Measurements from ENCODE around the gene PDK2. TPM values are rescaled to one million over a fixed set of nuclear protein-coding genes. Genes with fewer than 3 reads are reported as not detected.

PDK2 gene
- total and polyA plus RNA-seq, 9 of the 15 experiments (the other 6 are each of a cell fraction or from before 2014, with no cell fraction given): 0.03 to 2.5 (median 1.4) TPM

GRCh38 chr17:50139950-50140885 is 45.1 kb downstream of the PDK2 start (continued):
- no peak for TF ChIP-seq ZNF395 (CRISPR knock-in tag; IDR thresholded peaks at IDR 0.05)
- no peak for TF ChIP-seq KDM5B (IDR thresholded peaks at IDR 0.05; ENCODE audit: insufficient replicate concordance, low read depth, low read length)
- TF ChIP-seq NCOR1 (IDR thresholded peaks at IDR 0.05): no peak
- 0 out of 2 replicates have a peak, but pooled peaks have one; percentile 36 for TF ChIP-seq ZKSCAN1 (IDR thresholded peaks at IDR 0.05; ENCODE audit: low read depth, low read length)
- TF ChIP-seq CBX8 (IDR thresholded peaks at IDR 0.05; ENCODE audit: borderline replicate concordance, extremely low read depth, low read depth, low read length, poor library complexity, severe bottlenecking): no peak
- no peak for TF ChIP-seq ZNF217 (CRISPR knock-in tag; IDR thresholded peaks at IDR 0.05)
- no peak for TF ChIP-seq PML (IDR thresholded peaks at IDR 0.05; ENCODE audit: low read length)
- no peak for TF ChIP-seq AFF1 (IDR thresholded peaks at IDR 0.05; ENCODE audit: low read depth in 1 of 2, partially characterized antibody in 2 of 2)
- TF ChIP-seq MLX (CRISPR knock-in tag; conservative IDR thresholded peaks at IDR 0.05): no peak
- 0 out of 2 replicates have a peak, but pooled peaks have one; percentile 40 for TF ChIP-seq ZBTB12 (CRISPR knock-in tag; IDR thresholded peaks at IDR 0.05)
- TF ChIP-seq HDAC2 (IDR thresholded peaks at IDR 0.05): peak; percentile 65; the same call in 1 of the 2 replicates
- TF ChIP-seq POLR2AphosphoS2 (IDR thresholded peaks at IDR 0.05; ENCODE audit: low read length): no peak
- no peak for TF ChIP-seq ARID3A (IDR thresholded peaks at IDR 0.05; ENCODE audit: borderline replicate concordance, low read depth, low read length)
- no peak for TF ChIP-seq BACH1 (tag; IDR thresholded peaks at IDR 0.05)
- TF ChIP-seq HNRNPH1 (optimal IDR thresholded peaks at IDR 0.05; ENCODE audit: low read depth, low read length): no peak
- no peak for TF ChIP-seq TARDBP (IDR thresholded peaks at IDR 0.05)
- no peak for TF ChIP-seq SREBF2 (CRISPR knock-in tag; IDR thresholded peaks at IDR 0.05)

Data from K562 (cell line).